Pancreas (tissue), 10 donors: ENCODE measurements around the gene PRDM16. TPM values are rescaled to one million over a fixed set of nuclear protein-coding genes. Genes with fewer than 3 reads are reported as not detected.

ENCODE experiments used
- ATAC-seq, 4 donors: fragments of 200-7000 bp; cut with Tn5 transposase; one replicate each; pipeline versions ENCODE4 v1.8.0 to v1.9.1; 2020; ENCODE audit warnings: mild to moderate bottlenecking in 4 of 4, moderate library complexity in 4 of 4
- DNase-seq, 6 donors: peaks; one replicate each; pipeline ENCODE4 v3.0.0-alpha.2; 2020
- FAIRE-seq: peaks from 2 replicates; lab custom pipeline; 2012; peaks lifted over from hg19 to GRCh38; lab: Jason Lieb, UNC
- H3K27ac ChIP-seq, 4 donors: fragments of 200-600 bp; sonication (generic); 1 replicate in 3 of 4; 2 replicates in 1 of 4; pipeline versions ENCODE4 v1.5.0 to v1.8.0; 2020
- H3K27me3 ChIP-seq, 4 donors: fragments of 200-600 bp; one replicate each; pipeline ENCODE4 v1.8.0; 2021
- H3K36me3 ChIP-seq, 3 donors: fragments of 200-600 bp; sonication (generic) in 1 of 3; one replicate each; pipeline versions ENCODE4 v1.5.0 to v1.8.0; 2020 to 2021
- H3K4me1 ChIP-seq, 3 donors: fragments of 200-600 bp; one replicate each; pipeline ENCODE4 v1.8.0; 2021
- H3K4me3 ChIP-seq, 4 donors: fragments of 200-600 bp; sonication (generic) in 2 of 4; one replicate each; pipeline versions ENCODE4 v1.5.0 to v1.8.0; 2020 to 2021
- H3K9me3 ChIP-seq, 4 donors: fragments of 200-600 bp; one replicate each; pipeline ENCODE4 v1.8.0; 2021
- WGBS, 2 donors: extraction: QIAGEN DNeasy Blood & Tissue Kit; methylation state at CpG; one replicate each; pipeline ENCODE4 v1.1.7; 2013; 5-methylcytosine and 5-hydroxymethylcytosine counted together
- intact Hi-C, 3 donors: fragments of 100-400 bp; cut with DNase I; formaldehyde crosslinking; loops; one replicate each; pipeline versions ENCODE4 v1.11.1 to v1.14.2; 2022
- polyA plus RNA-seq, 2 donors: library from polyadenylated mRNA; stranded (reverse); fragments of 200-250 nt; gene quantifications; one replicate each; pipeline ENCODE4 v1.2.3, GENCODE V29; 2013
- total RNA-seq, 6 donors: library from RNA; stranded (reverse); fragmentation: NEBNext Ultra II Directional in 4 of 6; extraction: Animal tissue kit (Norgen Biotek cat#: 25700) in 4 of 6; gene quantifications; one replicate each; pipeline versions ENCODE4 v1.2.1 to v1.2.4, GENCODE V29; 2021 to 2023
- TF ChIP-seq, protein P1 (sequence below), 4 donors: fragments of 200-600 bp; sonication (generic) in 3 of 4; IDR thresholded peaks; one replicate each; pipeline versions ENCODE4 v1.5.0 to v1.8.0; 2021; ENCODE audit warnings: antibody characterized with exemption in 4 of 4
- donor health status: healthy with polysubstance abuse.
- donor health status: DM: no; HTN: no; CAD: no; lungs with moderate emphysema.
- donor health status: DM: no; HTN: no; CAD: no.
- donor health status: control.
- donor health status: control.
- donor health status: Bipolar disorder and iron deficiency.
- donor health status: DM: yes; HTN: yes; CAD: no.
- donor health status: DM: no; HTN: no; CAD: no.
- donor health status: DM: no; HTN: no; CAD: no.
- donor health status: DM: yes; HTN: yes; CAD: no.

Gene PRDM16
- total and polyA plus RNA-seq, 8 donors: 6.6 to 19.2 (median 14.9) TPM

DNA sequence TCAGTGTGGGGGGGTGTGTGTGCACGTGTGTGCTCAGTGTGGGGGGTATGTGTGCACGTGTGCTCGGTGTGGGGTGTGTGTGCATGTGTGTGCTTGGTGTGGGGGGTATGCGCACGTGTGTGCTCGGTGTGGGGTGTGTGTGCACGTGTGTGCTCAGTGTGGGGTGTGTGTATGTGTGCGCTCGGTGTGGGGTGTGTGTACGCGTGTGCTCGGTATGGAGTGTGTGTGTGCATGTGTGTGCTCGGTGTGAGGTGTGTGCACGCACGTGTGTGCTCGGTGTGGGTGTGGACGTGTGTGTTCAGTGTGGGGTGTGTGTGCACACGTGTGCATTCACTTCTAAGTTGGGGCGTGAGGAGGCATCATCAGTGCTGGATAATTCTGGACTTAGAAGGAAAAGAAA is 77.9 kb downstream of the PRDM16 start:
- FAIRE-seq: no peak
- H3K27ac ChIP-seq: no peak overlapping the region
- TF ChIP-seq, protein P1, sequence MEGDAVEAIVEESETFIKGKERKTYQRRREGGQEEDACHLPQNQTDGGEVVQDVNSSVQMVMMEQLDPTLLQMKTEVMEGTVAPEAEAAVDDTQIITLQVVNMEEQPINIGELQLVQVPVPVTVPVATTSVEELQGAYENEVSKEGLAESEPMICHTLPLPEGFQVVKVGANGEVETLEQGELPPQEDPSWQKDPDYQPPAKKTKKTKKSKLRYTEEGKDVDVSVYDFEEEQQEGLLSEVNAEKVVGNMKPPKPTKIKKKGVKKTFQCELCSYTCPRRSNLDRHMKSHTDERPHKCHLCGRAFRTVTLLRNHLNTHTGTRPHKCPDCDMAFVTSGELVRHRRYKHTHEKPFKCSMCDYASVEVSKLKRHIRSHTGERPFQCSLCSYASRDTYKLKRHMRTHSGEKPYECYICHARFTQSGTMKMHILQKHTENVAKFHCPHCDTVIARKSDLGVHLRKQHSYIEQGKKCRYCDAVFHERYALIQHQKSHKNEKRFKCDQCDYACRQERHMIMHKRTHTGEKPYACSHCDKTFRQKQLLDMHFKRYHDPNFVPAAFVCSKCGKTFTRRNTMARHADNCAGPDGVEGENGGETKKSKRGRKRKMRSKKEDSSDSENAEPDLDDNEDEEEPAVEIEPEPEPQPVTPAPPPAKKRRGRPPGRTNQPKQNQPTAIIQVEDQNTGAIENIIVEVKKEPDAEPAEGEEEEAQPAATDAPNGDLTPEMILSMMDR (IDR thresholded peaks at IDR 0.05): no peak
- no peak overlapping the region for H3K4me3 ChIP-seq
- WGBS, 2 donors: 91 to 93% methylated on average over 19 of the region's 19 CpGs
- no peaks in the 10 kb centered on the region for H3K36me3 ChIP-seq
- intact Hi-C loops: no loop called here
- DNase-seq: no peak
- no peaks in the 10 kb centered on the region for H3K27me3 ChIP-seq
- ATAC-seq: no peak
- H3K4me1 ChIP-seq: no peaks in the 10 kb centered on the region
- H3K9me3 ChIP-seq: no peaks in the 10 kb centered on the region

GRCh38 chr1:3148171-3148570 is 79.2 kb downstream of the PRDM16 start:
- no peak for FAIRE-seq
- Histone ChIP-seq H3K27me3 (no peaks in the 10 kb centered on the region), H3K36me3 (no peaks in the 10 kb centered on the region), H3K4me1 (no peaks in the 10 kb centered on the region), H3K27ac (no peak overlapping the region), H3K9me3 (no peaks in the 10 kb centered on the region), H3K4me3 (no peak overlapping the region)
- 86 to 87% methylated on average over 6 of the region's 6 CpGs for WGBS, 2 donors
- TF ChIP-seq, protein P1 (IDR thresholded peaks at IDR 0.05): no peak
- no peak for ATAC-seq
- DNase-seq: no peak
- intact Hi-C loops: no loop called here

DNA sequence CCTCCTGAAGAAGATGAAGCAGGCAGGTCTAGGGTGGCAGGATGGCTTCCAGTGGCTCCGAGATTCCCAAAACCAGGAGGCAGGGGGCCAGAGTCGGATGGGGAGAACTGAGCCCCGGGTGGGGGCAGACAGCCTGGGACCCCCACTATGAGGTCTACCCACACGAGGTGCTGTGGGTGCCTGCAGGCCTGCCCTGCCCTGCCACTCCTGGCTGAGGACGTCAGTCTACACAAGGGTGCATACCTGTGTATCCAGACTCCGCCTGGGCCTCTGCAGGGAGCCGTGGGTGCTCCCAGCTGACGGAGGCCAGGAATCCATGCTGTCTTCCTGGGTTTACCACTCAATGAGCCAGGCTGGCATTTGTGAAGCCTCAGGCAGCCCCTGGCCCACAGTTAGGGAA is 80.3 kb downstream of the PRDM16 start:
- TF ChIP-seq, protein P1 (IDR thresholded peaks at IDR 0.05): no peak
- FAIRE-seq (no peak), DNase-seq (no peak), ATAC-seq (no peak)
- Histone ChIP-seq H3K9me3 (no peaks in the 10 kb centered on the region), H3K27ac (no peak overlapping the region), H3K4me3 (no peak overlapping the region), H3K27me3 (no peaks in the 10 kb centered on the region), H3K4me1 (no peaks in the 10 kb centered on the region), H3K36me3 (no peaks in the 10 kb centered on the region)
- intact Hi-C loops: no loop called here
- WGBS, 2 donors: 74 to 81% methylated on average over 8 of the region's 8 CpGs

- no peaks in the 10 kb centered on the region for H3K27me3 ChIP-seq
- no peak overlapping the region for H3K27ac ChIP-seq
- FAIRE-seq: no peak
- intact Hi-C loops: no loop called here
- TF ChIP-seq, protein P1 (IDR thresholded peaks at IDR 0.05): no peak
- no peaks in the 10 kb centered on the region for H3K9me3 ChIP-seq
- H3K4me1 ChIP-seq: no peaks in the 10 kb centered on the region
- DNase-seq: no peak
- H3K4me3 ChIP-seq: no peak overlapping the region
- 87 to 88% methylated on average over 14 of the region's 14 CpGs for WGBS, 2 donors
- ATAC-seq: no peak
- H3K36me3 ChIP-seq: no peaks in the 10 kb centered on the region
These were observed 82.5 kb downstream of the PRDM16 start for GRCh38 chr1:3151456-3151855.

DNA sequence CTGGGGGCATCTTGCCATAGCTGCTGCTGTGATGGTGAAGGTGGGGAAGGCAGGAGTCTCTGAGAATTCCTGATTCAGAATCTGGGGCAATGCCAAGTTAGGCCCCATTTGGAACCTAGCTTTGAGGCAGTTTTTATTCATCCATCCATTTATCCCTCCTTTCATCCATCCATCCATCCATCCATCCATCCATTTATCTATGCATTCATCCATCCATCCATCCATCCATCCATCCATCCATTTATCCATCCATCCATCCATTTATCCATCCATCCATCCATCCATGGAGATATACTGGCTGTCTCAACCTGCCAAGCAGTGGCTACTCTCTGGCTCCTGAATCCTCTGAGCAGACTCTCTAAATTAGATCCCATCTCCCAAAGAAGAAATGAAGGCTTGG is 83.1 kb downstream of the PRDM16 start:
- Histone ChIP-seq H3K4me1 (no peaks in the 10 kb centered on the region), H3K36me3 (no peaks in the 10 kb centered on the region), H3K4me3 (no peak overlapping the region), H3K27me3 (no peaks in the 10 kb centered on the region), H3K27ac (no peak overlapping the region), H3K9me3 (no peaks in the 10 kb centered on the region)
- DNase-seq: no peak
- intact Hi-C loops: no loop called here
- ATAC-seq: no peak
- TF ChIP-seq, protein P1 (IDR thresholded peaks at IDR 0.05): no peak
- no peak for FAIRE-seq
